Measurements from ENCODE around the gene CYP4F3. TPM values are rescaled to one million over a fixed set of nuclear protein-coding genes. Genes with fewer than 3 reads are reported as not detected.

CYP4F3 gene
- total and polyA plus RNA-seq, 8 donors, result 0.14 to 3.7 (median 0.21) TPM

DNA sequence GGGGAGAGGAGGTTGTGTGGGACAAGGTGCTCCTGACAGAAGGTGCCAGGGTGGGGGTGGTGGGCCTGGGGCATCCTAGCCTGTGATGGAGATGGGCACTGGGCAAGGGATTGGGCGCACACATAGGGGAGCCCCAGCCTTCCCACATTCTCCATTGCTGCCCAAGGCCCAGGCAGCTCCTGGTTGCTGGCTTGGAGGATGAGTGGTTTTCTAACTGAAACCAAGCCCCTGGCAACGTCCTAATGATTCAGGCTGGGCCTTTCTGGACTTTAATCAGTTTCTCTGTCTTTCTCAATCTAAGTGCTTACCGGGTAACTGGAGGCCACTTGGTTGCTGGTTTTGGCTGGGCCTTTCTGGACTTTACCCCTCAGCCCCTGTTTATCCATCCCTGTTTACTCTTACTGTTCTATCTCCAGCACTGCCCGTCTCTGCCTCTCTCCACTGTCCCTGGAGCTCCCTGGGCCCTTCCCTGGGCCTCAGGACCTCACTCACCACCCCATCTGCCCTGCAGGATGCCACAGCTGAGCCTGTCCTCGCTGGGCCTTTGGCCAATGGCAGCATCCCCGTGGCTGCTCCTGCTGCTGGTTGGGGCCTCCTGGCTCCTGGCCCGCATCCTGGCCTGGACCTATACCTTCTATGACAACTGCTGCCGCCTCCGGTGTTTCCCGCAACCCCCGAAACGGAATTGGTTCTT is 354 bp downstream of the CYP4F3 start:
- H3K27me3 ChIP-seq, result peaks cover 0 to 2% of the 10 kb centered on the region in 2 donors
- TF ChIP-seq, protein P1, sequence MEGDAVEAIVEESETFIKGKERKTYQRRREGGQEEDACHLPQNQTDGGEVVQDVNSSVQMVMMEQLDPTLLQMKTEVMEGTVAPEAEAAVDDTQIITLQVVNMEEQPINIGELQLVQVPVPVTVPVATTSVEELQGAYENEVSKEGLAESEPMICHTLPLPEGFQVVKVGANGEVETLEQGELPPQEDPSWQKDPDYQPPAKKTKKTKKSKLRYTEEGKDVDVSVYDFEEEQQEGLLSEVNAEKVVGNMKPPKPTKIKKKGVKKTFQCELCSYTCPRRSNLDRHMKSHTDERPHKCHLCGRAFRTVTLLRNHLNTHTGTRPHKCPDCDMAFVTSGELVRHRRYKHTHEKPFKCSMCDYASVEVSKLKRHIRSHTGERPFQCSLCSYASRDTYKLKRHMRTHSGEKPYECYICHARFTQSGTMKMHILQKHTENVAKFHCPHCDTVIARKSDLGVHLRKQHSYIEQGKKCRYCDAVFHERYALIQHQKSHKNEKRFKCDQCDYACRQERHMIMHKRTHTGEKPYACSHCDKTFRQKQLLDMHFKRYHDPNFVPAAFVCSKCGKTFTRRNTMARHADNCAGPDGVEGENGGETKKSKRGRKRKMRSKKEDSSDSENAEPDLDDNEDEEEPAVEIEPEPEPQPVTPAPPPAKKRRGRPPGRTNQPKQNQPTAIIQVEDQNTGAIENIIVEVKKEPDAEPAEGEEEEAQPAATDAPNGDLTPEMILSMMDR (IDR thresholded peaks at IDR 0.05), result no peak
- no peak overlapping the region for H3K4me3 ChIP-seq
- intact Hi-C loops (cut with DNase I), result no loop called here
- peak overlapping the region in 1 of 2 donors; percentile 78 for H3K27ac ChIP-seq
- peaks cover 0 to 25% of the 10 kb centered on the region in 2 donors for H3K4me1 ChIP-seq
- H3K36me3 ChIP-seq, result no peaks in the 10 kb centered on the region
- DNase-seq, result no peak
- ATAC-seq, result peak; percentile 20
- no peaks in the 10 kb centered on the region for H3K9me3 ChIP-seq

DNA sequence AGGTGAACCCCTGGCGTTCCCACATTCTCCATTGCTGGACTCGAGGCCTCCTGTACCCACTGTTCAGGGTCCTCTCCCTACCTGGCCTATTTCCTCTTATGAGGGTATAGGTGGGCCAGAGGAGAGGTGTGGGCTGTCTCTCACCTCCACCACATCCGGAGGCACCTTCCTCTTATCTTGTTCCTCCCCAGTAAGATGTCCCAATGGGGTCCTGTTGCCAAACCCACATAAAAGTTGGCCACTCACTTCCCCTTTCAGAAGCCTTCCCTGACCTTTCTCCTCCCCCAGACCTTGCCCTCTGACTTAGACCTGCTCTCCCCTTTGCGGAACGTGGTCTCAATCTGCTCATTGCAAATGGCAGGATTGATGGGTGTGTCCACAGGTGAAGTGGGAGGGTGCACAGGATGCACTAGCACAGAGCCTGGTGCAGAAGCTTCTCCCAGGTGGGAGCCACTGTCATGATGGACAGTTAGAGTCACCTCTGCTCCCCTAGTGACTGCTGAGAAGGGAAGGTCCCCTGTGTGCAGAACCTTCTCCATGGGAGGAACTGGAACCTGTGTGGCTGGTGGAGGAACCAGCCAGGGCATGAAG is 1.3 kb downstream of the CYP4F3 start:
- no peak for DNase-seq

DNA sequence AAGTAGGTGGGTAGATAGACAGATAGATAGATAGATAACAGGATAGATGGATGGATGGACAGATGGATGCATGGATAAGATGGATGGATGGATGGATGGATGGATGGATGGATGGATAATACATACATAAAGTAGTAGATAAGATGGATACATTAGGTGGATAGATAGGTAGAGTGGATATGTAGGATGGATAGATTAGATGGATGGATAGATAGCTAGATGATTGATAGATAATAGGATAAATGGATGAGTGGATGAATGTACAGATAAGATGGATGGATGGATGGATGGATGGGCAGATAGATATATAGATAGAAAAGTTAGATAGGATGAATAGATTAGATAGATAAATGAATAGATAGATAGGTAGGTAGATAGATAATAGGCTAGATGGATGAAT is 2.1 kb downstream of the CYP4F3 start:
- intact Hi-C loops (cut with DNase I), result no loop called here
- TF ChIP-seq, protein P1 (IDR thresholded peaks at IDR 0.05), result no peak
- Histone ChIP-seq H3K27ac (peak overlapping the region in 1 of 2 donors; percentile 78), H3K4me1 (peaks cover 0 to 25% of the 10 kb centered on the region in 2 donors), H3K36me3 (no peaks in the 10 kb centered on the region), H3K9me3 (no peaks in the 10 kb centered on the region), H3K4me3 (no peak overlapping the region), H3K27me3 (peaks cover 0 to 5% of the 10 kb centered on the region in 2 donors)
- no peak for DNase-seq
- no peak for ATAC-seq

More for the DNA sequence above, 1.3 kb downstream of the CYP4F3 start:
- Histone ChIP-seq H3K36me3 (no peaks in the 10 kb centered on the region), H3K4me3 (no peak overlapping the region), H3K9me3 (no peaks in the 10 kb centered on the region), H3K27ac (peak overlapping the region in 1 of 2 donors; percentile 78), H3K4me1 (peaks cover 0 to 25% of the 10 kb centered on the region in 2 donors), H3K27me3 (no peaks in the 10 kb centered on the region)
- intact Hi-C loops (cut with DNase I), result no loop called here
- no peak for ATAC-seq
- TF ChIP-seq, protein P1 (IDR thresholded peaks at IDR 0.05), result no peak

DNA sequence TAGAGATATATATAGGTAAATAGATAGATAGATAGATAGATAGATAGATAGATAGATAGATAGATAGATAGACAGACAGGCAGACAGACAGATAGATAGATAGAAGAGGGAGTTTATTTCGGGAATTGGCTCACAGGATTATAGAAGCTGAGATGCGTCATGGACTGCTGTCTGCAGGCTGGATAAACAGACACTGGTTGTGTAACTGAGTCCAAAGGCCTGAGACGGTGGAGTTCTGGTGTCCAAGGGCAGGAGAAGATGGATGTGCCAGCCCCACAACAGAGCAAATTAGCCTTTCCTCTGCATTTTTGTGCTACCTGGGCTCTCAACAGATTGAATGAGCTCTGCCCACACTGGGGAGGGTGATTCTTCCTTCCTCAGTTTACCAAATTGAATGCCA is 2.7 kb downstream of the CYP4F3 start:
- Histone ChIP-seq H3K36me3 (no peaks in the 10 kb centered on the region), H3K27me3 (peaks cover 0 to 5% of the 10 kb centered on the region in 2 donors), H3K4me3 (no peak overlapping the region), H3K27ac (no peak overlapping the region), H3K9me3 (no peaks in the 10 kb centered on the region), H3K4me1 (peaks cover 0 to 25% of the 10 kb centered on the region in 2 donors)
- intact Hi-C loops (cut with DNase I), result no loop called here
- TF ChIP-seq, protein P1 (IDR thresholded peaks at IDR 0.05), result no peak
- DNase-seq, result no peak
- no peak for ATAC-seq

DNA sequence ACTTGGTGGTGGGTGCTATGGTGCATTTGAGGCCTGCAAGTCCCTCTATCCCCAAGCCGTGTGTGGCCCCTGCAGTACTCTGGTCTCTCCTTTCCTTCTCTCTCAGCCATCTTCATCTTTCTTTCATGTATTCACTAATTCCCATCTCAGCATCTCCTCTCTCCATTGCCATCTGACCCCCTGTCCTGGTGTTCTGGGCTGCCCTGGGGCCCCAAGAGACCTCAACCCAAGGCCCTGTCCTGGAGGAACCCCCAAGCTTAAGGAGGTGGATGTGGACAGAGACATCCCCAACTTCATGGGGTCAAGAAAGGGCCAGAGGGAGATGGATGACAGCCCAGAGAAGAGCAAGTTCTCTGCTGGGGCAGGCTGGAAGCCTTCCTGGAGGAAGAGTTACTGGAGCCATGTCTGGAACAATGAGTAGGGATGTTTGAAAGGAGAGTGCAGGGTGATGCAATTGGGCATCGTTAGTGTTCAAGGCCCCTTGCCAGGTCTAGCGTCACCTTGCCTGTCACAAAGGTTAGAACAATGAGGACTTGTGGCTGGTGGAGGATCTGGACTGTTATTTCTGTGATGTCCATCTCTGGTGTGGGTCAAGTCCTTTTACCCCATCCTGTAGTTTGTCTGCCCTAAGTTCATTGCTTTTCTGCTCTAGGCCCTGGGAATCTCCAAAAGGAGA is 3.5 kb downstream of the CYP4F3 start:
- Histone ChIP-seq H3K9me3 (no peaks in the 10 kb centered on the region), H3K27ac (no peak overlapping the region), H3K4me3 (no peak overlapping the region), H3K4me1 (peaks cover 0 to 25% of the 10 kb centered on the region in 2 donors), H3K36me3 (no peaks in the 10 kb centered on the region), H3K27me3 (peaks cover 0 to 5% of the 10 kb centered on the region in 2 donors)
- TF ChIP-seq, protein P1 (IDR thresholded peaks at IDR 0.05), result no peak
- ATAC-seq (no peak), DNase-seq (no peak)
- intact Hi-C loops (cut with DNase I), result no loop called here

Data from left lung (tissue), 10 donors.